Measurements from ENCODE around the gene CPEB1. TPM values are rescaled to one million over a fixed set of nuclear protein-coding genes. Genes with fewer than 3 reads are reported as not detected.

The CPEB1 gene
- total RNA-seq, 1 donor from 2014 or later = 15.4 TPM

DNA sequence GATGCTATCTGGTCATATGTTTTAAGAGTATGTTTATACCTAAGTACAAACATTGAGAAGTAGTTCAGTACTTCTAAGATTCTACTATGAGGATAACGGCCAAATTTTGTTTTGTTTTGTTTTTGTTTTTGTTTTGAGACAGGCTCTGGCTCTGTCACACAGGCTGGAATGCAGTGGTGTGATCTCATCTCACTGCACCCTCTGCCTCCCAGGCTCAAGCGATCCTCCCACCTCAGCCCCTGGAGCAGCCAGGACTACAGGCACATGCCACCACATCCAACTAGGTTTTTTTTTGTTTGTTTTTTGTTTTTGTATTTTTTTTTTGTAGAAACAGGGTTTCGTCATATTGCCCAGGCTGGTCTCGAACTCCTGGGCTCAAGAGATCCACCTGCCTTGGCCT is 59.4 kb downstream of the CPEB1 start:
- H3K27ac ChIP-seq (ENCODE audit: low read depth, low read length) = no peak overlapping the region
- H4K20me1 ChIP-seq (ENCODE audit: insufficient read depth, low read length) = no peaks in the 10 kb centered on the region
- TF ChIP-seq CTCF (IDR thresholded peaks at IDR 0.05; ENCODE audit: insufficient read depth, low read depth, low read length) (no peak), EZH2 (IDR thresholded peaks at IDR 0.05; ENCODE audit: insufficient read depth, low read length) (no peak)
- Mint-ChIP-seq H3K9me3 (ENCODE audit: unreplicated experiment) (no peaks in the 10 kb centered on the region), H3K4me3 (ENCODE audit: unreplicated experiment) (peak overlapping the region; percentile 8), H3K36me3 (ENCODE audit: low read depth, unreplicated experiment) (no peaks in the 10 kb centered on the region), H3K27ac (ENCODE audit: unreplicated experiment) (peak overlapping the region; percentile 84), H3K4me1 (ENCODE audit: low read depth, unreplicated experiment) (peaks cover 27% of the 10 kb centered on the region), H3K27me3 (ENCODE audit: low read depth, unreplicated experiment) (no peaks in the 10 kb centered on the region)
- no peak overlapping the region for H3K4me2 ChIP-seq (ENCODE audit: low read length)
- DNase-seq (ENCODE audit: low read depth) (no peak), FAIRE-seq (no peak)
- H3K36me3 ChIP-seq (ENCODE audit: insufficient read depth, low read length) = no peaks in the 10 kb centered on the region
- no peak overlapping the region for H3K9ac ChIP-seq (ENCODE audit: low read length)
- no peaks in the 10 kb centered on the region for H3K79me2 ChIP-seq (ENCODE audit: insufficient read depth, low read length)
- H3K4me3 ChIP-seq (ENCODE audit: insufficient read depth, low read depth, low read length) = no peak overlapping the region
- H3K9me3 ChIP-seq (ENCODE audit: insufficient read depth, low read depth, low read length) = no peaks in the 10 kb centered on the region
- H2AFZ ChIP-seq (ENCODE audit: low read depth, low read length) = no peak overlapping the region
- peaks cover 7% of the 10 kb centered on the region for H3K27me3 ChIP-seq (ENCODE audit: insufficient read depth, low read length)
- H3K4me1 ChIP-seq (ENCODE audit: insufficient read depth, low read length) = no peaks in the 10 kb centered on the region

DNA sequence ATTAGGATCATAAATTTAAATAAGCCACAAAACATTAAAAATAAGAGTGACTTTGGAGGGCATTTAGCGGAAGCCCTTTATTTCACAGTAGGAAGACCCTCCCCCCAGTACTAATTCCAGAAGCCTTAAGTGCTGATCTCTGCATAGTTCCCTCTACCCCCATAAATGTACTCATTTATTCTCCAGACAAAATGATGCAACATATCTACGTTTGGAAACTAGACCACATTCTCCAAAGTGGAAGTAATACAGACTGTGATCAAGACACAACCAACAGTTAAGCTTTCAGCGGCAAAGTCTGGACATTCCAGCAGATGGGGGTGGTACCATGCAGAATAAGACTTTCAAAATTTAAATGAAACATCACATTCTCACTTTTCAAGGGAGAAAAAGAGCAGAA is 62.1 kb downstream of the CPEB1 start:
- Histone ChIP-seq H3K27me3 (ENCODE audit: insufficient read depth, low read length) (peaks cover 7% of the 10 kb centered on the region), H3K4me3 (ENCODE audit: insufficient read depth, low read depth, low read length) (no peak overlapping the region), H3K79me2 (ENCODE audit: insufficient read depth, low read length) (no peaks in the 10 kb centered on the region), H2AFZ (ENCODE audit: low read depth, low read length) (no peak overlapping the region), H3K4me1 (ENCODE audit: insufficient read depth, low read length) (no peaks in the 10 kb centered on the region), H3K36me3 (ENCODE audit: insufficient read depth, low read length) (no peaks in the 10 kb centered on the region), H3K9ac (ENCODE audit: low read length) (no peak overlapping the region), H3K9me3 (ENCODE audit: insufficient read depth, low read depth, low read length) (no peaks in the 10 kb centered on the region), H3K4me2 (ENCODE audit: low read length) (no peak overlapping the region), H3K27ac (ENCODE audit: low read depth, low read length) (no peak overlapping the region), H4K20me1 (ENCODE audit: insufficient read depth, low read length) (no peaks in the 10 kb centered on the region)
- Mint-ChIP-seq H3K27ac (ENCODE audit: unreplicated experiment) (peak overlapping the region; percentile 91), H3K4me3 (ENCODE audit: unreplicated experiment) (peak overlapping the region; percentile 28), H3K27me3 (ENCODE audit: low read depth, unreplicated experiment) (no peaks in the 10 kb centered on the region), H3K4me1 (ENCODE audit: low read depth, unreplicated experiment) (peaks cover 27% of the 10 kb centered on the region), H3K36me3 (ENCODE audit: low read depth, unreplicated experiment) (no peaks in the 10 kb centered on the region), H3K9me3 (ENCODE audit: unreplicated experiment) (no peaks in the 10 kb centered on the region)
- FAIRE-seq (no peak), DNase-seq (ENCODE audit: low read depth) (peak; percentile 4)
- TF ChIP-seq CTCF (IDR thresholded peaks at IDR 0.05; ENCODE audit: insufficient read depth, low read depth, low read length) = no peak
- no peak for TF ChIP-seq EZH2 (IDR thresholded peaks at IDR 0.05; ENCODE audit: insufficient read depth, low read length)

GRCh38 chr15:82580713-82581112 is 66.5 kb downstream of the CPEB1 start:
- no peak overlapping the region for H3K27ac Mint-ChIP-seq (ENCODE audit: unreplicated experiment)
- Histone ChIP-seq H2AFZ (ENCODE audit: low read depth, low read length) (no peak overlapping the region), H3K27ac (ENCODE audit: low read depth, low read length) (no peak overlapping the region), H3K36me3 (ENCODE audit: insufficient read depth, low read length) (no peaks in the 10 kb centered on the region), H3K4me2 (ENCODE audit: low read length) (no peak overlapping the region), H3K9ac (ENCODE audit: low read length) (no peak overlapping the region), H3K4me3 (ENCODE audit: insufficient read depth, low read depth, low read length) (no peak overlapping the region), H3K27me3 (ENCODE audit: insufficient read depth, low read length) (no peaks in the 10 kb centered on the region), H3K79me2 (ENCODE audit: insufficient read depth, low read length) (no peaks in the 10 kb centered on the region), H4K20me1 (ENCODE audit: insufficient read depth, low read length) (no peaks in the 10 kb centered on the region), H3K9me3 (ENCODE audit: insufficient read depth, low read depth, low read length) (no peaks in the 10 kb centered on the region), H3K4me1 (ENCODE audit: insufficient read depth, low read length) (no peaks in the 10 kb centered on the region)
- peaks cover 9% of the 10 kb centered on the region for H3K4me1 Mint-ChIP-seq (ENCODE audit: low read depth, unreplicated experiment)
- H3K9me3 Mint-ChIP-seq (ENCODE audit: unreplicated experiment) = no peaks in the 10 kb centered on the region
- TF ChIP-seq EZH2 (IDR thresholded peaks at IDR 0.05; ENCODE audit: insufficient read depth, low read length) = no peak
- TF ChIP-seq CTCF (IDR thresholded peaks at IDR 0.05; ENCODE audit: insufficient read depth, low read depth, low read length) = no peak
- no peak overlapping the region for H3K4me3 Mint-ChIP-seq (ENCODE audit: unreplicated experiment)
- FAIRE-seq = no peak
- no peaks in the 10 kb centered on the region for H3K36me3 Mint-ChIP-seq (ENCODE audit: low read depth, unreplicated experiment)
- H3K27me3 Mint-ChIP-seq (ENCODE audit: low read depth, unreplicated experiment) = no peaks in the 10 kb centered on the region
- DNase-seq (ENCODE audit: low read depth) = no peak
